ENCODE results near the gene FAM131B. TPM values are rescaled to one million over a fixed set of nuclear protein-coding genes. Genes with fewer than 3 reads are reported as not detected.

Gene FAM131B
- total and polyA plus RNA-seq, 9 of the 15 experiments (the other 6 are each of a cell fraction or from before 2014, with no cell fraction given) = 0.03 to 0.04 TPM; not detected in 7

DNA sequence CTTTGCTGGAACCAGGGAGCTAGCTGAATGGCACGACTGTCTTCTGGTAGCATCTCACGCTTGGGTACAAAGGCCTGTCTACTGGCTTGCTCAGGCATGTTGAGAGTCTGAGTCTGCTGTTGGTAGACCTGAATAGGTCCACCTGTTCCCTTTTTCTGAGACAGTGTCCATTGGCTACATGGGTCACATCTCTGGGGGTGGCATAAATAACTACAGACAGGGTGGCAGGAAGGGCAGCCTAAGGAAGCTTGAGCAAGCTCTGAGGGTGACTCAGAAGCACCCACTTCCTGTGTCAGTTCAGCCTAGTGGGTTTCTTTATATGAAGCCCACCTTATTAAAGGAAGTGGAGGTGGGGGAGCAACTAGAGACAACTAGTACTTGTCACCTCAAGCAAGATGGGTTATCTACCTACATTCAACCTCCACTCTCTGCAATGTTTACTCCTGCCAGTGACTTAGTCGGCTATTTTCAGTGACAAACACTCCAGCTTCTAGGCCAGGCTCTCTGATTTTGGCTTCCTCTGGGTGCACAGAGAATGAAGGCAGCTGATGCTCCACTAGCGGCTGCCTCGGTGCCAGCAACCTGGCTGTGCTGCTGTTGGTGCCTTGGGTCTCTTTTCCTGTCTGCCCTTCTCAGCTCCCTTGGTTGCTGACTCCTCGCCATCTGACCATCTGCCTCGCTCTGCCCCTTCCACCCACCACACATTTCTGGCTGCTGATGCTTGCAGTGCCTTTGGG is 13.0 kb upstream of the FAM131B start:
- Histone ChIP-seq H3K36me3 (ENCODE audit: control insufficient read depth, insufficient read depth, low read length) (no peaks in the 10 kb centered on the region), H3K4me2 (ENCODE audit: insufficient read depth, low read length) (no peak overlapping the region), H3K27me3 (ENCODE audit: control insufficient read depth in 2 of 2, insufficient read depth in 2 of 2, low read length in 2 of 2) (peaks cover 0 to 9% of the 10 kb centered on the region in 2 experiments; a peak in 2 of 5 replicates), H3K9me1 (ENCODE audit: control insufficient read depth, insufficient read depth, low read length) (no peaks in the 10 kb centered on the region), H3K4me1 (replicated peaks in 1 of 2; ENCODE audit: control insufficient read depth in 2 of 2, insufficient read depth in 2 of 2, low read length in 2 of 2) (peaks cover 8 to 9% of the 10 kb centered on the region in 2 experiments), H3K79me2 (ENCODE audit: control insufficient read depth, insufficient read depth, low read length) (no peaks in the 10 kb centered on the region), H3K4me3 (no peak overlapping the region), H3K9ac (ENCODE audit: insufficient read depth in 1 of 2, low read depth in 2 of 2, low read length in 2 of 2) (peak overlapping the region in 1 of 2 experiments; percentile 39; a peak in 2 of 4 replicates), H3K9me3 (replicated peaks; ENCODE audit: control insufficient read depth, insufficient read depth, low read depth, low read length) (no peaks in the 10 kb centered on the region), H3K27ac (ENCODE audit: extremely low read depth, low read depth, low read length) (no peak overlapping the region), H4K20me1 (replicated peaks; ENCODE audit: control insufficient read depth, insufficient read depth, low read length) (no peaks in the 10 kb centered on the region), H2AFZ (ENCODE audit: low read depth, low read length) (no peak overlapping the region)
- in situ Hi-C loops (cut with MboI) = no loop called here
- intact Hi-C loops (cut with micrococcal nuclease) = no loop called here
- TF ChIP-seq ZNF76 (CRISPR knock-in tag; IDR thresholded peaks at IDR 0.05; ENCODE audit: borderline replicate concordance) (no peak), HNRNPLL (IDR thresholded peaks at IDR 0.05; ENCODE audit: low read depth, low read length, poor library complexity, severe bottlenecking) (no peak)
- TF ChIP-seq, protein P1, sequence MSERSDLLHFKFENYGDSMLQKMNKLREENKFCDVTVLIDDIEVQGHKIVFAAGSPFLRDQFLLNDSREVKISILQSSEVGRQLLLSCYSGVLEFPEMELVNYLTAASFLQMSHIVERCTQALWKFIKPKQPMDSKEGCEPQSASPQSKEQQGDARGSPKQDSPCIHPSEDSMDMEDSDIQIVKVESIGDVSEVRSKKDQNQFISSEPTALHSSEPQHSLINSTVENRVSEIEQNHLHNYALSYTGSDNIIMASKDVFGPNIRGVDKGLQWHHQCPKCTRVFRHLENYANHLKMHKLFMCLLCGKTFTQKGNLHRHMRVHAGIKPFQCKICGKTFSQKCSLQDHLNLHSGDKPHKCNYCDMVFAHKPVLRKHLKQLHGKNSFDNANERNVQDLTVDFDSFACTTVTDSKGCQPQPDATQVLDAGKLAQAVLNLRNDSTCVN (CRISPR knock-in tag; IDR thresholded peaks at IDR 0.05) = no peak
- TF ChIP-seq, protein P2, sequence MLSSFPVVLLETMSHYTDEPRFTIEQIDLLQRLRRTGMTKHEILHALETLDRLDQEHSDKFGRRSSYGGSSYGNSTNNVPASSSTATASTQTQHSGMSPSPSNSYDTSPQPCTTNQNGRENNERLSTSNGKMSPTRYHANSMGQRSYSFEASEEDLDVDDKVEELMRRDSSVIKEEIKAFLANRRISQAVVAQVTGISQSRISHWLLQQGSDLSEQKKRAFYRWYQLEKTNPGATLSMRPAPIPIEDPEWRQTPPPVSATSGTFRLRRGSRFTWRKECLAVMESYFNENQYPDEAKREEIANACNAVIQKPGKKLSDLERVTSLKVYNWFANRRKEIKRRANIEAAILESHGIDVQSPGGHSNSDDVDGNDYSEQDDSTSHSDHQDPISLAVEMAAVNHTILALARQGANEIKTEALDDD (IDR thresholded peaks at IDR 0.05) = peak; percentile 40; the same call in 1 of the 2 replicates
- ATAC-seq = no peak
- 18% methylated on average over 7 of the region's 7 CpGs for WGBS (ENCODE audit: insufficient coverage, low coverage, missing lambda C conversion rate)
- POLR2A ChIA-PET = interaction anchor here (0.6 to 2.0 kb wide), 5 partner anchors 9 to 100 kb away, joined by 3 to 7 read pairs (median 3); no protein-coding TSS in a partner anchor
- no peak for FAIRE-seq
- no peak for DNase-seq (ENCODE audit: extremely low read depth in 1 of 4, low spot score in 3 of 4)
- no TSS peak for BruUV-seq (replicated peaks)
- CTCF ChIA-PET (ENCODE audit: low intra/inter-chr PET ratio) = no interaction called here
